Muscle of back (tissue), 11 donors: ENCODE measurements around the gene CACNA1F. TPM values are rescaled to one million over a fixed set of nuclear protein-coding genes. Genes with fewer than 3 reads are reported as not detected.
"Not testable (repeated sequence)": the region's sequence is repeated elsewhere in the genome, so short reads cannot be mapped to it uniquely, and the experiment has no call there.

Experiments
- DNase-seq, 3 donors: peaks; one replicate each; pipeline versions ENCODE4 v3.0.0 to v3.0.0-alpha.2; 2013
- polyA plus RNA-seq, 10 donors: library from polyadenylated mRNA; unstranded; fragments of 120-200 nt; gene quantifications; one replicate each; pipeline ENCODE4 v1.2.1, GENCODE V29; 2013; ENCODE audit not compliant: insufficient read length in 10 of 10

Gene CACNA1F
- polyA plus RNA-seq, 10 donors: 0.05 to 0.27 TPM; not detected in 8

DNA sequence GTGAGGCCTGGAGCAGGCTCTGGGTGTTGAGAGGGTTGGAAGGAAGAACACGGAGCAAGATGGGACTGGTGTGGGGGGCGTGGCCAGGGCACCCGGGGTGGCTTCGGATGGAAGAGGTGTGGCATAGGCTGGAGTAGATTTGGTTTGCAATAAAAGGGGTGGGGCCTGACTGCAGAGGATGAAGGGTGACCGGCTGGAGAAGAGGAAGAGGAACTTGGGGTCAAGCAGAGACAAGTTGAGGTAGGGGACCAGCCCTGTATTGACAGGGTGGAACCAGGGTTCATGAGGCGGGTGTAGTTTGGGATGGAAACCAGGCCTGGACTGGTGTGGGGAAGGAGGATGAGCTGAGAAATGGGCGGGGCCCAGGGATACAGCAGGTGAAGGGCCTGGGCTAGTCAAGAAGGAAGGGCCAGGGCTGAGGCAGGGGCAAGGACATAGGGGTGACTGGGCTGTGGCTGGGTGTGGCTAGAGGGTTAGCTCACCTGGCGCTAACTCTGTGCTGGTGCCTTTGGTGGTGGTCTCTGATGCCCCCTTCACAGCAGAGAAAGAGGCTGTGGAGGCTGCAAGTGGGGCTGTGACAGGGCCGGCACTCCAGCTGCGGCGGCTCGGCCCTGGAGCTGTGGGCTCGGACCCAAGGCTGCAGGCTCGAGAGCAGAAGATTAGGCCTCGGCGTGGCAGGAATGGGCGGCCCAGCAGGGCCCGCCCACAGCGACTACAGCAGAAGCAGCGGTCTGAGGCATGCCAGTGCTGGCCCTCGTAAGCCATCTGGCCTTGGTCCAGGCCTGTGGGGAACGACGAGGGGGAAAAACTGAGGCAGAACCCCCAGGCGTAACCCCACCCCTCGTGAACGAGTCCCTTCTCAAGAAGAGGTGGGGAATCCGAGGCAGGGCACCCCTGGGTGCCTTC, 56.5 kb downstream of the CACNA1F start:
- no peak for DNase-seq

DNA sequence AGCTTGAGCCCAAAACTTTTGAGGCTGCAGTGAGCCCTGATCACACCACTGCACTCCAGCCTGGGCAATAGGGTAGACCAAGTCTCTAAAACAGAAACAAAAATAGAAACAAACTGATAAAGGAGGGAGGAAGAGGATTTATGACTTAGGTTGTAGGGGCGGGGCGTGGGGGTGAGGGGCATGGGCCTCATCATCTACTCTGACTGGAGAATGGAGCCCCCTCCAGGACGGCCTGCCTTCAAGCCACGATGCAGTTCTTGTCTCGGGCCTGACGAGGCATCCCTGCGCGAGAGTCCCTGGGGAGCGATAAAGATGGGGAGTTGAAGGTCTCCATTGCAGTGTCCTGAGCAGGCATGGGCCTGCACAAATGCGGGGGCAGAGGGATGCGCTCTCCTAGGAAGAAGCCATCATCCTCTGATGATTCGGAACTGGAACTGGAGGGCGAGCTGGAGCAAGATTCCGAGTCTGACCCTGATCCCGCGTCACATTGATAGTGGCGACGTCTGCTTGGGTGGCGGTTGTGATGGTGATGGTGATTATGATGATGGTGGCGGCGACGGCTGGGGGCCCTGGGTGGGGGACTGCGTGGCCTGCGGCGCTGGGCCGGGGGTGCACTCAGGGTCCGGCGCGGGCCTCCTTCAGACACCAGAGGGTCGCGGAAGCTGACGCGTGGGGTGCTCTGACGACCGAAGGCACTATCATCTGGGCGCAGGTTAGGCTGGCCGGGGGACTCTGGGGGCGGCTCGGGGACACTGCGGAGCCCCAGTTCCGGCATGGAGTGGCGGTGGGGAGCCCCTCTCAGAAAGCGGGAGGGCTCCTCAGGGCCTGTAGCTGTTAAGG, 57.5 kb downstream of the CACNA1F start:
- no peak for DNase-seq

DNA sequence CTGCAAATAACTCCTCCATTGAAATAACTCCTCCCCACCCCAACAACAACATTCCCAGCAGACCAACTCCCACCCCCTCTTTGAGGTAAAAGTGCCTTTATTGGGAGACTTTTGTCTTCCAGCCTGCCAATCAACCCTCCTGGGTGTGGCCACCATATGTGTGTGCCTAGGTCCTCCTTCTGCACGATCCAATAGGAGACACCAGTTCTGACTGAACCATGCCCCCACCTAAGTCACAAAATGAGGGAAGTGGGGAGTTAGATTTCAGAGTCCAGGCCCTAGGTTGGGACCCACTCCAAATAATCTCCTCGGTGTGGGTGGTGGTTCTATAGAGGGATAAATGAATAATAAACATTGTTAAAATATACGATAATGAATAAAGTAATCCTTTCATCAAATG, 58.4 kb downstream of the CACNA1F start:
- DNase-seq: no peak

DNA sequence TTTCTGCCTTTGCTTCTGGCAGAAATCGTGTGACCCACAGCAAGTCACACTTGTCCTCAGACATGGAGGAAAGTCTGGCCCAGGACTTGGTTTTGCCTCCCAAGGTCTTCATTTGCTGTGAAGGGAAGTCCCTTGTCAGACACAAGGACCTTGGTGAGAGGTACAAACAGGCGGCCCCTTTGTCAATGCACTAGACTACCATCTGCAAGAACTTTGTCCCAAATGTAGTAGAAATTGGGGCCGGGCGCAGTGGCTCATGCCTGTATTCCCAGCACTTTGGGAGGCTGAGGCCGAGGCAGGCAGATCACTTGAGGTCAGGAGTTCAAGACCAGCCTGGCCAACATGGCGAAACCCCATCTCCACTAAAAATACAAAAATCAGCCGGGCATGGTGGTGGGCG, 59.6 kb downstream of the CACNA1F start:
- not testable (repeated sequence) for DNase-seq

DNA sequence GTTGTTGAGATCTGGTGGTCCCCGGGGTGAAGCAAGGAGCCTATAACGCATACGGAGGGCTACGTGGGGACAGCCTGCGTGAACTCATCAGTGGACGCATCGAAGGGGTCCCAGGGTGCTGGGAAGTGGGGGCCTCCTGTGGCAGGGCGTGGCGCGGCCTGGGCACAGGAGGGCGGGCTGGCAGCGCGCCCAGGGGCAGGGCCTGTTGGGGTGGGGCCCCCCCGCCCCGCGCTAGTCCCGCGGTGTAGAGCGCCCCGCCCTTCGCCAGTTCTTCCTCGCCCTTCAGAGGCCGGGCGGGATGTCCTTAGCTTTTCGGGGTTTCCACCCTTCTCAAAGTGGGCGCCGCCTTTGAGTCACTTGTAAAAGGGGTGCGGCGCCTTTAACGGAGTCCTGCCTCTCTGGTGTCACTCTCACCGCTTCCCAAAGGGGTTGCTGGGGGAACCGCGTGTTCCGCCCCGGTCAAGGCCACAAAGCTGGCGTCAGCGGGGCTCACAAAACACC, 60.8 kb downstream of the CACNA1F start:
- peak in 1 of 3 donors; percentile 62 for DNase-seq

DNA sequence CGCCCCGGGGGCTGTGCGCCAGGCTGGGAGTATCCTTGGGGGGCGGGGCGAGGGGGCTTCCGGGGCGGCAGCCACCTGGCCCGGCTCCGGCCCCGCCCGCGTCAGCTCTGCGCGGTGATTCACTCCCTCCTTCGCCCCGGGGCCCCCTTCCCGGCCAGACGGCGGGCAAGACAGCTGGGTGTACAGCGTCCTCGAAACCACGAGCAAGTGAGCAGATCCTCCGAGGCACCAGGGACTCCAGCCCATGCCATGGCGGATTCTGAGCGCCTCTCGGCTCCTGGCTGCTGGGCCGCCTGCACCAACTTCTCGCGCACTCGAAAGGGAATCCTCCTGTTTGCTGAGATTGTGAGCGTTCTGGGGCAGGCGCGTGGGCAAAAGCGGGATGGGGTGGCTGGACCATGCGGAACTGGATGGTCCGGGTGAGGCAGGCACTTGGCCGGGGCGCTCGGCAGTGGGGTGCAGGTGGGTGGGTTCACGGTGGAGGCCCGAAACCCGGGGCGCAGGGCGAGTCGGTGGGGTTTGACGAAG, 61.3 kb downstream of the CACNA1F start, which contains the start of gene PLP2:
Gene PLP2 (plus strand): TSS at position 147 of the 528 bp plus-strand sequence. CDS start 103 bp downstream, at position 250.
- peak in 1 of 3 donors; percentile 55 for DNase-seq

DNA sequence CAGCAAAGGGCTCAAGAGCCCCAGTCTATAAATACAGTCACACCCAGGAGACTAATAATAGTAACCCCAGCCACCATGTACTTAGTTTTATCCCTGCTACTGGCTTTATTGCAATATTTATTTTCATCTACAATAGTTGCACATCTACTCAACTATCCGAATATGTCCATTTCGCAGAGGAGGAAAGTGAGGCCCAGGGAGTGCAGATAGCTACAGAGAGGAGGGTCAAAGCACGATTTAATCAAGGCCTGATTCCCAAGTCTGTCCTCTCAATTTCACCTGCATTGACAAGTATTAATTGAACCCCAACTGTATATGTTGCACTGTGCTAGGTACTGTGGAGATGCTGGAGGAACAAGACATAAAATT, 65.4 kb downstream of the CACNA1F start:
- DNase-seq: no peak

DNA sequence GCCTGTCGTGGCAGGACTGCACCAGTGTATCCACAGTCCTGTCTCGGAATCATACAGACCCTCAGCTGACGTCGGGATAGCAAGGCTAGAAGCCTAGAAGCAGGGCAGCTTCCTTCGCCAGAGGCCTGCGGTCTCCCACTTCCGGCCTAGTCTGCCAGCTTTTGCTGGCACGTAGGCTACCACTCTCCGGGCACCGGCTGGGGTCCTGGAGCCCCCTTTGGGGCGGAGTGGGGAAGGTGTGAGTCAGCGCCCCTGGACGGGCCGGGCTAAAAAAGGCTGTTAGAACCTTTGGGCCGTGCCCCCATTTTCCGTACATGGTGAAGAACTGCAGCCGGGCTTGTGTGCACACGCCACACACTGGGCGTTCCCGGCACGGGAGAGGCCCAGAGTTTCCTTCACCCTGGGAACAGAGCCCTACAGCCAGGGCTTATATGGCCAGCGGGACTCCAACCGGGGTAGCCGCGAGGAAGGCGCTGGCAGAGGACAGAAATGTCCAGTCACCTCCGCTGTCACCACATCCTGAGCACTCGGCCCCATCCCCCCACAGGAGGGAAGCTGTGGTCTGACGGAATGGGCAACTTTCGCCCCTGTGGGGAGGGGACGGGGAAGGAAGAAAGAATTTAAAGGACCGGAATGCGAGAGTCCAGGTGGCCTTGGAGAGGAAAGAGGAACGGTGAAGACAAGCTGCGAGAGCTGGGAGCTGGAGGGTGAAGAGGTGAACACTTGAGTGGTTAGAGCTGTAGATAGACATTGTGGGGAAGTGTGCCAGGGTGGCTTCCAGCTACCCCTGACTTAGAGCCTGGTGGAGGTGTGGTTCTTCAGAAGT, 66.0 kb downstream of the CACNA1F start:
- DNase-seq: peak; percentile 51 to 71 (median 61)

DNA sequence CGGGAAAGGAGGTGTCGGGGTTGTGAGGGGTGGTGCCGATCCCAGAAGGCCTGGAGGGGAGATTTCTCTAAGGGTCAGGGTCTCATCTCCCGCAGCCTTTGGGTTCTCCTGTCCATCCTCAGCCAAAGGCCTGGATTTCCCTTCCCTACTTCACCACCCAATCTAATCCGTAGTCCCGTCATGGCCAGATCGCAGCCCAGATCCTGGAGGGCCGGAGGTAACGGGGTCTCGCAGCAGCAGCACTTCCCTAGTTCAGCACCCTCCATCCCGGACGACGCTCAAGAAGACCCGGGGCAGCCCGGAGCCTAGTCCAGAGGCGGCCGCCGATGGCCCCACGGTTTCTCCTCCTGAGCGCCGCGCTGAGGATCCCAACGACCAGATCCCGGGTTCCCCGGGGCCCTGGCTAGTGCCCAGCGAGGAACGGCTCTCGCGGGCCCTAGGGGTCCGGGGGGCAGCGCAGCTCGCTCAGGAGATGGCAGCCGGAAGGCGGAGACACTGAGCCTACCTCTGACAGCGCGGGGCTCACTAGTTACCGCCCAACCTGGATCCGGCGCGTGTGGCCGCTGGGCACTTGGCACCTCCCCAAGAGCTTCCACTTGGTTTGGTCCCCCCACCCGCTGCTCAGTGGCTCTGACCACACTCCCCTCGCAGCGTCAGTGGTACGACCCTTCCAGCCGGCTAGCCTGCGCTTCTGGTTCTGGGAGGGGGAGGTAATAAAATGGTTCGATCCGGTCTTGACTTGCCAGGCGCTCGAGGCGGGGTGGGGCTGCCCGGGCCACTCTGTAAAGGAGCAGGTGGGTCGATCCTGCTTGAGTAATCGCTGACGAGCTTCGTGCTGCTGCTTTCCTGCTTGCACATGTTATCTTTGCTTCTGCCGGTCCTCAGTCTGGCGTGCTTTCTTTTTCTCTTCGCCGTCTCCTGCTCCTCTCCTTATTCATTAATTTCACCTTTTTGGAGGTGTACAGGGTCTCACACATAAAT, 66.9 kb downstream of the CACNA1F start:
- peak; percentile 64 to 79 (median 70) for DNase-seq

DNA sequence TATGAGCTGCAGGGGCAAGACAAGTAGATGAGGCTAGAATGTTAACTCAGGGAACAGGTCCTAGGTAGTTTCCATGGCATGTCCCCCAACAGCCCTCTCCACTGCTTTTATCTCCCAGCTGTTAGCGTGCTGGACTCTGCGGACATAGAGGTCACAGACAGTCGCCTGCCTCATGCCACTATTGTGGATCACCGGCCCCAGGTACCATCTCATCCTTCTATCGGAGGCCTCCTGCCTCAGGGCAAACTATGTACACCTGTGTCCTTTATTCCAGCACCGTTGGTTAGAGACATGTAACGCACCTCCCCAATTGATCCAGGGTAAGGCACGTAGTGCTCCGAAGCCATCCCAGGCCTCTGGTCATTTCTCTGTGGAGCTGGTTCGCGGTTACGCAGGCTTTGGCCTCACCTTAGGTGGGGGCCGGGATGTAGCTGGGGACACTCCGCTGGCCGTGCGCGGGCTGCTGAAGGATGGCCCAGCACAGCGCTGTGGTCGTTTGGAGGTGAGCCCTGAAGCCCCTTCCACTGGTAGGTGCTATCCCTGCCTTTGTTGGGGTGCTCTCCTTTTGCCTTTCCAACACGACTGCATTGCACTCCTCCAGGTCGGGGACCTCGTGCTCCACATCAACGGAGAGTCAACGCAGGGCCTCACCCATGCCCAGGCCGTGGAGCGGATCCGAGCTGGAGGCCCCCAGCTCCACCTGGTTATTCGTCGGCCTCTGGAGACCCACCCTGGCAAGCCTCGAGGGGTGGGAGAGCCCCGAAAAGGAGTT, 68.4 kb downstream of the CACNA1F start:
- DNase-seq: no peak

DNA sequence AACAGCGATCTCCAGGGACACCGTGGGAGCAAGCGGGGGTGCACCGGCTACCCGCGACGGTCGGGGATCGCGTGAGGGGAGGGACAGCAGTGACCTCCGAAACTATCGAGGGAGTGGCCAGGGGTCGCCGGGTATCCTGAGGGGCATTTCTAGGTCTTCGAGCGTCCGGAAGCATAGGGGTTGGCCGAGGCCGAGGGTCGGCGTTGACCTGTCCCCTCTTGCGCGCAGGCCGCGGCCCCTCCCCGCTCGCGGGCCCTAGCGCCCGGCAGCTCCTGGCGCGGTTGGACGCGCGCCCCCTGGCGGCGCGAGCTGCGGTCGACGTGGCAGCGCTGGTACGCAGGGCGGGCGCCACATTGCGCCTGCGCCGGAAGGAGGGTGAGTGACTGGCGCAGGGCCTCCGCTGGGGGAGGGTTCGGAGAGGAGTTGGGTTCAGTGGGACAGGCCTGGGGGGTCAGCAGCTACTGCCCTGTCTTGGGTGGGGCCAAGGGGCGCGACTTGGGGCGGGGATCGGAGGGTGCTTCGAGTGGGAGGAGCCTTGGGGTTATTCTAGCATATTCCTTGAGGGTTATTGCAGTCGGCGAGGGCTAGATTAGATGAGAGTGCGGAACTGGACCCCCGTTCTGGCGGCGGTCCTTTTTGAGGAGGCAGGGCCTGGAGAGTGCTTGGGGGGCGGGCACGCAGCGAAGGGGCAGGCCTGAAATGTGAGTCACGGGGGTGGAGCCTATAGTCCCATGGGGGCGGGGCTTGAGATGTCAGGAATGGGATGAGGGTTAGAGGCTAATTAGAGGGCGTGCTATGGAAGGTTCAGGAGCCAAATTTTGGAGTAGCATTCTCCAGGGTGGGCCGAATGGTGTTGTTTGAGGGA, 69.4 kb downstream of the CACNA1F start:
- peak; percentile 74 to 93 (median 92) for DNase-seq

DNA sequence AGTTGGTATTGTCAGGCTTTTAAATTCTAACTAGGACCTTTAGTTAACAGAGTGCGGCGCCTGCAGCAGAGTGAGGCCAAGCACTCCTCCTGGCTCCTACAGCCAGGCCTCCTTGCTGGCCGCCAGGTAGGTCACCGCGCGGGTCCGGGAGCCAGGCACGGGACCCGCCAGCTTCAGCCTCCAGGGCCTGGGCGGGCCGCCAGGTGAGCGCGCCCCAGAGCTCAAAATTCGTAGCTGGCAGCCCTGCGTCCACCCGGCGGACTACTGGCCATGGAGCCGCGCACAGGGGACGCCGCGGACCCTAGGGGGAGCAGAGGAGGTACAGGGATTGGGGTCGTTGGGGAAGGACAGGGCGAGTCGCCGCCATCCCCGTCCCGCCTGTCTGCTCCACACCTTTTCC, 70.5 kb downstream of the CACNA1F start, which contains the start of gene MAGIX:
Gene MAGIX (plus strand): TSS at position 139 of the 400 bp plus-strand sequence. CDS start 132 bp downstream, at position 271.
- DNase-seq: no peak

DNA sequence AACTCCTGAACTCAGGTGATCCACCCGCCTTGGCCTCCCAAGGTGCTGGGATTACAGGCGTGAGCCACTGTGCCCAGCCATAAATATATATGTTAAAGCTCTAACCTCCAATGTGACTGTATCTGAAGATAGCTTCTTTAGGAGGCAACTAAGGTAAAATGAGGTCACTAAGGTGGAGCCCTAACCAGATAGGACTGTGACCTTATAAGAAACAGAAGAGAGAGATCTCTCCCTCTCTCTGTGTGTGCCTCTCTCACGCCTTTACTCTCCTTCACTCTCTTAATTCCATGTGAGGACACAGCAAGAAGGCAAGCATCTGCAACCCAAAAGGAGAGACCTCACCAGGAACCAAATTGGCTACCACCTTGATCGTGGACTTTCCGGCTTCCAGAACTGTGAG, 71.5 kb downstream of the CACNA1F start:
- no peak for DNase-seq

DNA sequence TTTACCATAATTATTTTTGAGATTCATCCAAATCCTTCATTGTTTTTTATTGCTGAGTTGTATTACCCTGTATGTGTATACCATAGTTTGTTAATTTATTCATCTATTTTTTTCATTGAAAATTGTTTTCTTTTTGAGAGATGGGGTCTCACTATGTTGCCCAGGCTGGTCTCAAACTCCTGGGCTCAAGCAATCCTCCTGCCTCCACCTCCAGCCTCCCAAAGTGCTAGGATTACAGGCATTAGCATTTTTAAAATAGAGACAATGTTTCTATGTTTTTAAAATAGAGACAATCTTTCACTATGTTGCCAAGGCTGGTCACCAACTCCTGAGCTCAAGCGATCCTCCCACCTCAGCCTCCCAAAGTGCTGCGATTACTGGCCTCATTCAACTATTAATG, 72.2 kb downstream of the CACNA1F start:
- DNase-seq: no peak

DNA sequence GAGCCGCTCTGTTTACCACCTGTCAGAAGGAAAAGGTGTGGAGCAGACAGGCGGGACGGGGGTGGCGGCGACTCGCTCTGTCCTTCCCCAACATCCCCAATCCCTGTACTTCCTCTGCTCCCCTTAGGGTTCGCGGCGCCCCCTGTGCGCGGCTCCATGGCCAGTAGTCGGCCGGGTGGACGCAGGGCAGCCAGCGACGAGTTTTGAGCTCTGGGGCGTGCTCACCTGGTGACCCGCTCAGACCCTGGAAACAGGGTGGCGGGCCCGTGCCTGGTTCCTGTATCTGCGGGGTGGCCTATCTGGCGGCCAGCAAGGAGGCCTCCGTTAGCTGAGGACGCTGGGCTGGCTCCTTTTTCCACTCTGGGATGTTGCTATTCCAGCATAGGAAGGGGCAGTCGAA, 75.9 kb downstream of the CACNA1F start:
- no peak for DNase-seq

DNA sequence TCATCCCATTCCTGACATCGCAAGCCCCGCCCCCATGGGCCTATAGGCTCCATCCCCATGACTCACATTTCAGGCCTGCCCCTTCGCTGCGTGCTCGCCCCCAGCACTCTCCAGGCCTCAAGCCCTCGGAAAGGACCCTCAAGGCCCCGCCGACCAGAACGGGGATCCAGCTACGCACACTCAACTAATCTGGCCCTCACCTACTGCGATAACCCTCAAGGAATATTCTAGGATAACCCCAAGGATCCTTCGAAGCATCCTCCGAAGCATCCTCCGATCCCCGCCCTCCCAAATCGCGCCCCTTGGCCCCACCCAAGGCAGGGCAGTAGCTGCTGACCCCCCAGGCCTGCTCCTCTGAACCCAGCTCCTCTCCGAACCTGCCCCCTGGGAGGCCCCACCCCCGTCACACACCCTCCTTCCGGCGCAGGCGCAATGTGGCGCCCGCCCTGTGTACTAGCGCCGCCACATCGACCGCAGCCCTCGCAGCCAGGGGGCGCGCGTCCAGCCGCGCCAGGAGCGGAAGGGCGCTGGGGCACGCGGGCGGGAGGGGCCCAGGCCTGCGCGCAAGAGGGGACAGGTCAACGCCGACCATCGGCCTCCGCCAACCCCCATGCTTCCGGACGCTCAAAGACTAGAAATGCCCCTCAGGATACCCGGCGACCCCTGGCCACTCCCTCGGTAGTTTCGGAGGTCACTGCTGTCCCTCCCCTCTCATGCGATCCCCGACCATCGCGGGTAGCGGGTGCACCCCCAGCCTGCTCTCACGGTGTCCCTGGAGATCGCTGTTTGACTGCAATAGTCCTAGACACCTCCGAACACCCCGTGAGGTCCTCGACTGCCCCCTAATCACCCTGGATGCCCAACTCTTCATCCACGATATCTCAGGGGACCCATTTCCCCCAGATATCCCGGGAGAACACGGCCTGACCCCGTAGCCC, 77.0 kb downstream of the CACNA1F start:
- peak; percentile 88 to 93 (median 88) for DNase-seq
